ENCODE data around the gene LIMK1.

The LIMK1 gene

GRCh38 chr7:74052628-74053027, 31.0 kb upstream of the LIMK1 start:
- no peak overlapping the region for H3K4me3 ChIP-seq

GRCh38 chr7:74053589-74054186, 29.9 kb upstream of the LIMK1 start:
- Histone ChIP-seq H3K4me3 (no peak overlapping the region), H3K27ac (no peak overlapping the region)

More at GRCh38 chr7:74052628-74053027, 31.0 kb upstream of the LIMK1 start:
- H3K27ac ChIP-seq: no peak overlapping the region

- no peak overlapping the region for H3K4me3 ChIP-seq
- no peak overlapping the region for H3K27ac ChIP-seq
Measured at GRCh38 chr7:74056096-74056915, 27.3 kb upstream of the LIMK1 start.

- H3K4me3 ChIP-seq: no peak overlapping the region
- no peak overlapping the region for H3K27ac ChIP-seq
Measured at GRCh38 chr7:74057216-74057925, 26.2 kb upstream of the LIMK1 start.

- no peak overlapping the region for H3K4me3 ChIP-seq
- H3K27ac ChIP-seq: no peak overlapping the region
Measured at GRCh38 chr7:74057987-74058386, 25.6 kb upstream of the LIMK1 start.

GRCh38 chr7:74058486-74058885, 25.1 kb upstream of the LIMK1 start:
- Histone ChIP-seq H3K27ac (no peak overlapping the region), H3K4me3 (no peak overlapping the region)

GRCh38 chr7:74059037-74059436, 24.6 kb upstream of the LIMK1 start:
- no peak overlapping the region for H3K27ac ChIP-seq
- no peak overlapping the region for H3K4me3 ChIP-seq

- Histone ChIP-seq H3K4me3 (no peak overlapping the region), H3K27ac (peak overlapping the region in 8 of 21 experiments; percentile 16 to 43 (median 25))
Measured at GRCh38 chr7:74059681-74060588, 23.7 kb upstream of the LIMK1 start.

GRCh38 chr7:74061840-74062539, 21.6 kb upstream of the LIMK1 start:
- Histone ChIP-seq H3K4me3 (no peak overlapping the region), H3K27ac (peak overlapping the region in 19 of 21 experiments; percentile 4 to 88 (median 71))

GRCh38 chr7:74063223-74063641, 20.4 kb upstream of the LIMK1 start:
- no peak overlapping the region for H3K4me3 ChIP-seq
- peak overlapping the region in 2 of 21 experiments; percentile 1 to 19 for H3K27ac ChIP-seq

- no peak overlapping the region for H3K4me3 ChIP-seq
- H3K27ac ChIP-seq: peak overlapping the region in 1 of 21 experiments; percentile 19
Measured at GRCh38 chr7:74063646-74064045, 20.0 kb upstream of the LIMK1 start.

GRCh38 chr7:74064696-74065095, 18.9 kb upstream of the LIMK1 start:
- Histone ChIP-seq H3K27ac (no peak overlapping the region), H3K4me3 (no peak overlapping the region)

- Histone ChIP-seq H3K27ac (no peak overlapping the region), H3K4me3 (no peak overlapping the region)
Measured at GRCh38 chr7:74066626-74067025, 17.0 kb upstream of the LIMK1 start.

- H3K4me3 ChIP-seq: no peak overlapping the region
- peak overlapping the region in 2 of 21 experiments; percentile 27 to 54 for H3K27ac ChIP-seq
Measured at GRCh38 chr7:74068378-74069085, 15.1 kb upstream of the LIMK1 start.

GRCh38 chr7:74069086-74069541, 14.5 kb upstream of the LIMK1 start:
- H3K27ac ChIP-seq: peak overlapping the region in 1 of 21 experiments; percentile 54
- no peak overlapping the region for H3K4me3 ChIP-seq

GRCh38 chr7:74069790-74070618, 13.6 kb upstream of the LIMK1 start:
- no peak overlapping the region for H3K4me3 ChIP-seq
- H3K27ac ChIP-seq: no peak overlapping the region

GRCh38 chr7:74070619-74070921, 13.0 kb upstream of the LIMK1 start:
- H3K27ac ChIP-seq: no peak overlapping the region
- H3K4me3 ChIP-seq: no peak overlapping the region

- H3K27ac ChIP-seq: no peak overlapping the region
- no peak overlapping the region for H3K4me3 ChIP-seq
Measured at GRCh38 chr7:74071121-74071520, 12.5 kb upstream of the LIMK1 start.

Data from skin epidermis (tissue), 12 donors.